Measurements from ENCODE around the gene COL23A1. TPM values are rescaled to one million over a fixed set of nuclear protein-coding genes. Genes with fewer than 3 reads are reported as not detected.

Gene COL23A1
- total and polyA plus RNA-seq, 2 experiments from 2014 or later = 4.8 to 8.2 TPM

DNA sequence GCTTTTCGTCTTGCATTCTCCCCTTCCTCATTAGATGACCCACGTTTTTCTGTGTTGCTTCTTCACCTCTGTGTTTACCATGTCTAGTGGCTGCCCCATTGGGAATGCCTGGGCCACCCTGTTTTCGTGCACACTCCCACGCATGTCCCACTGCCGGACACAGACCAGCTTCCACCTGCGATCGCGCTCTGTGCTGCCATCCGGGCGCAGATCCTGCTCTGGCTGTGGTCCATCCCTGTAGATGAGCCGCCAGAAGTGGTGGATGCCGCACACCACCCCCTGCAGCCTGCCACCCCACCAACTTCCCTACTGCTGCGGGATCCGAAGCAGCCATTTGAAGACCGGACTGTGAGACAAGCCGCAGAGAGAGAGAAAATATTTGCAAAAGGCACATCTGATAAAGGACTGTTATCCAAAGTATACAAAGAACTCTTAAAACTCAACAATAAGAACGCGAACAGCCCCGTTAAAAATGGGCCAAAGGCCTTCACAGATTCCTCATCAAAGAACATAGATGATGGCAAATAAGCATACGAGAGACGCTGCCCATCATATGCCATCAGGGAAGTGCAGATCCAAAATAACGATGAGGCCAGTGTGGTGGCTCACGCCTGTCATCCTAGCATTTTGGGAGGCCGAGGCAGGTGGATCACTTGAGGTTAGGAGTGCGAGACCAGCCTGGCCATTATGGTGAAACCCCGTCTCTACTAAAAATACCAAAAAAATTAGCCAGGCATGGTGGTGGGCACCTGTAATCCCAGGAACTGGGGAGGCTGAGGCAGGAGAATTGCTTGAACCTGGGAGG is 163.7 kb downstream of the COL23A1 start (continued):
- TF ChIP-seq, protein P1, sequence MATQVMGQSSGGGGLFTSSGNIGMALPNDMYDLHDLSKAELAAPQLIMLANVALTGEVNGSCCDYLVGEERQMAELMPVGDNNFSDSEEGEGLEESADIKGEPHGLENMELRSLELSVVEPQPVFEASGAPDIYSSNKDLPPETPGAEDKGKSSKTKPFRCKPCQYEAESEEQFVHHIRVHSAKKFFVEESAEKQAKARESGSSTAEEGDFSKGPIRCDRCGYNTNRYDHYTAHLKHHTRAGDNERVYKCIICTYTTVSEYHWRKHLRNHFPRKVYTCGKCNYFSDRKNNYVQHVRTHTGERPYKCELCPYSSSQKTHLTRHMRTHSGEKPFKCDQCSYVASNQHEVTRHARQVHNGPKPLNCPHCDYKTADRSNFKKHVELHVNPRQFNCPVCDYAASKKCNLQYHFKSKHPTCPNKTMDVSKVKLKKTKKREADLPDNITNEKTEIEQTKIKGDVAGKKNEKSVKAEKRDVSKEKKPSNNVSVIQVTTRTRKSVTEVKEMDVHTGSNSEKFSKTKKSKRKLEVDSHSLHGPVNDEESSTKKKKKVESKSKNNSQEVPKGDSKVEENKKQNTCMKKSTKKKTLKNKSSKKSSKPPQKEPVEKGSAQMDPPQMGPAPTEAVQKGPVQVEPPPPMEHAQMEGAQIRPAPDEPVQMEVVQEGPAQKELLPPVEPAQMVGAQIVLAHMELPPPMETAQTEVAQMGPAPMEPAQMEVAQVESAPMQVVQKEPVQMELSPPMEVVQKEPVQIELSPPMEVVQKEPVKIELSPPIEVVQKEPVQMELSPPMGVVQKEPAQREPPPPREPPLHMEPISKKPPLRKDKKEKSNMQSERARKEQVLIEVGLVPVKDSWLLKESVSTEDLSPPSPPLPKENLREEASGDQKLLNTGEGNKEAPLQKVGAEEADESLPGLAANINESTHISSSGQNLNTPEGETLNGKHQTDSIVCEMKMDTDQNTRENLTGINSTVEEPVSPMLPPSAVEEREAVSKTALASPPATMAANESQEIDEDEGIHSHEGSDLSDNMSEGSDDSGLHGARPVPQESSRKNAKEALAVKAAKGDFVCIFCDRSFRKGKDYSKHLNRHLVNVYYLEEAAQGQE (IDR thresholded peaks at IDR 0.05; ENCODE audit: unreplicated experiment) = no peak
- TF ChIP-seq JUNB (IDR thresholded peaks at IDR 0.05; ENCODE audit: unreplicated experiment) = no peak
- no peak for TF ChIP-seq ZNF331 (CRISPR knock-in tag; IDR thresholded peaks at IDR 0.05; ENCODE audit: low read depth)
- TF ChIP-seq, protein P2, sequence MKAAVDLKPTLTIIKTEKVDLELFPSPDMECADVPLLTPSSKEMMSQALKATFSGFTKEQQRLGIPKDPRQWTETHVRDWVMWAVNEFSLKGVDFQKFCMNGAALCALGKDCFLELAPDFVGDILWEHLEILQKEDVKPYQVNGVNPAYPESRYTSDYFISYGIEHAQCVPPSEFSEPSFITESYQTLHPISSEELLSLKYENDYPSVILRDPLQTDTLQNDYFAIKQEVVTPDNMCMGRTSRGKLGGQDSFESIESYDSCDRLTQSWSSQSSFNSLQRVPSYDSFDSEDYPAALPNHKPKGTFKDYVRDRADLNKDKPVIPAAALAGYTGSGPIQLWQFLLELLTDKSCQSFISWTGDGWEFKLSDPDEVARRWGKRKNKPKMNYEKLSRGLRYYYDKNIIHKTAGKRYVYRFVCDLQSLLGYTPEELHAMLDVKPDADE (IDR thresholded peaks at IDR 0.05) = no peak
- TF ChIP-seq, protein P3, sequence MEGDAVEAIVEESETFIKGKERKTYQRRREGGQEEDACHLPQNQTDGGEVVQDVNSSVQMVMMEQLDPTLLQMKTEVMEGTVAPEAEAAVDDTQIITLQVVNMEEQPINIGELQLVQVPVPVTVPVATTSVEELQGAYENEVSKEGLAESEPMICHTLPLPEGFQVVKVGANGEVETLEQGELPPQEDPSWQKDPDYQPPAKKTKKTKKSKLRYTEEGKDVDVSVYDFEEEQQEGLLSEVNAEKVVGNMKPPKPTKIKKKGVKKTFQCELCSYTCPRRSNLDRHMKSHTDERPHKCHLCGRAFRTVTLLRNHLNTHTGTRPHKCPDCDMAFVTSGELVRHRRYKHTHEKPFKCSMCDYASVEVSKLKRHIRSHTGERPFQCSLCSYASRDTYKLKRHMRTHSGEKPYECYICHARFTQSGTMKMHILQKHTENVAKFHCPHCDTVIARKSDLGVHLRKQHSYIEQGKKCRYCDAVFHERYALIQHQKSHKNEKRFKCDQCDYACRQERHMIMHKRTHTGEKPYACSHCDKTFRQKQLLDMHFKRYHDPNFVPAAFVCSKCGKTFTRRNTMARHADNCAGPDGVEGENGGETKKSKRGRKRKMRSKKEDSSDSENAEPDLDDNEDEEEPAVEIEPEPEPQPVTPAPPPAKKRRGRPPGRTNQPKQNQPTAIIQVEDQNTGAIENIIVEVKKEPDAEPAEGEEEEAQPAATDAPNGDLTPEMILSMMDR (conservative IDR thresholded peaks at IDR 0.05; ENCODE audit: low read depth in 2 of 2) = no peak
- TF ChIP-seq POLR2AphosphoS5 (IDR thresholded peaks at IDR 0.05; ENCODE audit: low read depth) = no peak
- TF ChIP-seq EZH2 (IDR thresholded peaks at IDR 0.05; ENCODE audit: low read depth, unreplicated experiment) = no peak

DNA sequence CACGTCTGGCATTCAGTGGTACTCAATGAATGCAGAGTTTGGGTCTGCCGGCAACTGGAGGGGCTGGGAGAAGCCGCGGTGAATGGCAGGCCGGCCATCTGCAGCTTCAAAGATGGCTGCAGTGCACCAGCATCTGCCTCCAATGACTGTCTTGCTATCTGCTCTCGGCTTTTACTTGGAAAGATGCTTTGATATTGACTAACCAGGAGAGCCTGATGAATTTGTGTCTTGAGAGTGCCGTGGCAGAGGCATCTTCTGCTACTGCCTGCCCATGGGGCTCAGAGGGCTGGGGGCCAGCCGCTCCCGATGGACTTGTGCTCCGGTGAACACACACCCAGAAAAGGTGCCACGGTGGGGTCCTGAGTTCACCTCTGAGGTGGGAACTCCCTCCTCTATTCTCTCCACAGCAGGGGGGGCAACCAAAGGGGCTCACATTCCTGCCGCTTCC is 164.5 kb downstream of the COL23A1 start:
- no peak for DNase-seq (ENCODE audit: low spot score)
- no peak overlapping the region for H3K27ac Mint-ChIP-seq

More for the DNA sequence above, 164.5 kb downstream of the COL23A1 start:
- Histone ChIP-seq H2AFZ (no peak overlapping the region), H3K4me3 (no peak overlapping the region), H3K36me3 (ENCODE audit: insufficient read depth) (no peaks in the 10 kb centered on the region), H3F3A (replicated peaks; ENCODE audit: low read depth) (no peaks in the 10 kb centered on the region), H3K9me2 (ENCODE audit: insufficient read depth) (no peaks in the 10 kb centered on the region), H3K27me3 (ENCODE audit: insufficient read depth) (no peaks in the 10 kb centered on the region), H3K4me2 (no peak overlapping the region), H3K4me1 (ENCODE audit: insufficient read depth) (peaks cover 21% of the 10 kb centered on the region), H4K20me1 (replicated peaks; ENCODE audit: insufficient read depth) (no peaks in the 10 kb centered on the region), H3K27ac (ENCODE audit: low read depth) (no peak overlapping the region), H3K79me2 (replicated peaks; ENCODE audit: insufficient read depth) (no peaks in the 10 kb centered on the region; the same call in 1 of the 2 replicates)
- H3K9me3 Mint-ChIP-seq = peaks cover under 1% of the 10 kb centered on the region; the same call in 1 of the 3 replicates
- ATAC-seq = no peak
- H3K4me1 Mint-ChIP-seq = peaks cover 51% of the 10 kb centered on the region
- peaks cover 10% of the 10 kb centered on the region for H3K27me3 Mint-ChIP-seq (ENCODE audit: insufficient read depth, low read depth, poor library complexity)
- TF ChIP-seq, protein P1 (IDR thresholded peaks at IDR 0.05; ENCODE audit: unreplicated experiment) = no peak
- no peak for TF ChIP-seq JUNB (IDR thresholded peaks at IDR 0.05; ENCODE audit: unreplicated experiment)
- H3K4me3 Mint-ChIP-seq = no peak overlapping the region
- no peaks in the 10 kb centered on the region for H3K36me3 Mint-ChIP-seq (ENCODE audit: low read depth)

All from GM23338 (cell line).